Jurkat, Clone E6-1 (cell line): ENCODE data around the gene ATP6V1D.
"Not testable (repeated sequence)": the region's sequence is repeated elsewhere in the genome, so short reads cannot be mapped to it uniquely, and the experiment has no call there.

Experiments
- DNase-seq: peaks from one replicate; pipeline ENCODE4 v3.0.0-alpha.2; 2011; ENCODE audit warnings: low read depth, low spot score
- H3K4me3 ChIP-seq: 2 replicates; pipeline ENCODE4 v1.5.1; 2011; ENCODE audit warnings: mild to moderate bottlenecking, low read length, control low read depth, moderate library complexity

The ATP6V1D gene

DNA sequence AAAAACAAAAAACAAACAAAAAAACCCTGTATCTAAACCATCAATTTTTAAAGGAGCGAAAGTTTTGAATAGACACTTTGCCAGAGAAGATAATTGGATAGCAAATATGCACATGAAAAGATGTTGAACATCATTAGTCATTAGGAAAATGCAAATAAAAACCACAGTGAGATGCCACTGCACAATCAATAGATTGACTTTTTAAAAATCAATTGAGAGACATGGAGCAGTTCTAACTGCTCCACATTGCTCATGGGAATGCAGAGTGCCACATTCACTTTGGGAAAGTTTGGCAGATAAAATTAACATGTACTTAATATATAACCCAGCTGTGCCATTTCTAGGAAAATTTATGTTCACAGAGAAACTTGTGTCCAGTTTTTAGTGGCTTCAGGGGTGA, 13.2 kb upstream of the ATP6V1D start:
- no peak for DNase-seq

DNA sequence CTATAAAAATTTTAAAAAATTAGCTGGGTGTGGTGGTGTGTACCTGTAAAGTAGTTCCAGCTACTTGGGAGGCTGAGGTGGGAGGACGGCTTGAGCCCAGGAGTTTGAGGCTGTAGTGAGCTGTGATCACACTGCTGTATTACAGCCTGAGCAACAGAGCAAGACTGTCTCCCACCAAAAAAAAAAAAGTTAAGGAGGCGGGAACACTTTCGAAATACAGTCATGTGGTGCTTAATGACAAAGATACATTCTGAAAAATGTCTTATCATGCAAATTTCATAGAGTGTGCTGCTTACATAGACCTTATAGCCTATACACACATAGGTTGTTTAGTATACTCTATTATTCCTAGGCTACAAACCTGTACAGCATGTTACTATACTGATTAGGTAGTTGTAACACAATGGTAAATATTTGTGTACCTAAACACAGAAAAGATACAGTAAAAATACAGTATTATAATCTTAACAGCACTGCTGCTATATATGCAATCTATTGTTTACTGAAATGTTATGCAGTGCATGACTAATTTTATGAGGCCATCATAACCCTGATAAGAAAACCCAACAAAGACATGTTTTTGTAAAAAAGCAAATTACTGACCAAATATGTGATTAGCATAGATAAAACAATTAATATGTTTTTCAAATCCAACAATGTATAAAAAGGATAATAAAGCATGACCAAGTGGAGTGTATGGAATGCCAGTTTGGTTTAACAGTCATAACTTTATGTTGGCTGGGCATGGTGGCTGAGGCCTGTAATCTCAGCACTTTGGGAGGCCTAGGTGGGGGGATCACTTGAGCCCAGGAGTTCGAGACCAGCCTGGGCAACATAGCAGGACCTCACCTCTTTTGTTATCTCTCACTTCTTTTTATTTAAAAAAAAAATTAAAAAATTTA, 11.9 kb upstream of the ATP6V1D start:
- no peak overlapping the region for H3K4me3 ChIP-seq
- no peak for DNase-seq

More for the DNA sequence above, 13.2 kb upstream of the ATP6V1D start:
- H3K4me3 ChIP-seq = no peak overlapping the region

DNA sequence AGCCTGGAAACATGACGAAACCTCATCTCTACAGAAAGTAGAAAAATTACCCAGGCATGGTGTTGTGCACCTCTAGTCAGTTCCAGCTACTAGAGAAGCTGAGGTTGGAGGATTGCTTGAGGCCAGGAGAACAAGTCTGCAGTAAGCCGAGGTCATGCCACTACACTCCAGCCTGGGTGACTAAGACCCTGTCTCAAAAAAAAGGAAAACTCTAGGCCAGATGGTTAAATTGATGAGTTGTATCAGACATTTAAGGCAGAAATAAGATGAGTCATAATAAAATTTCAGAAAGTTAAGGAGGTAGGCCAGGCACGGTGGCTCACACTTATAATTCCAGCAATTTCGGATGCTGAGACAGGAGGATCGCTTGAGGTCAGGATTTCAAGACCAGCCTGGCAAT, 11.2 kb upstream of the ATP6V1D start:
- no peak for DNase-seq
- no peak overlapping the region for H3K4me3 ChIP-seq

DNA sequence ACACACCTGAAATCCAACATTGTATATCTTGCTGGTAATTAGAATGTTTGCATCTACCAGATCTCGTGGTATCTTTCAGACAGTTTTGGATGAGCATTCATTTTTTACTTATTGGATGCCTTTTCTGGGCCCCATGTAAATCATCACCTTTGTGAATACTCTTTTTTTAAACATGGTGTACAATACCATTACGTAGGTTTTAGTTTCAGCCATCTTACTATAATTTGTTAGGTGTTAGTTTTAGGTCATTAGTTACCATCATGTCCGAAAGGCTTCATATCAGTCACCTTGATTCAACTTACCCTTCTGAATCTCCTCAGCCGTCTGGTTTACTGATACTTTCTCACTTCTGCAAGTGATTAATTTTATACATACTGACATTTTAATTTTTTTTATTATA, 5.9 kb upstream of the ATP6V1D start:
- no peak for DNase-seq
- H3K4me3 ChIP-seq = no peak overlapping the region

DNA sequence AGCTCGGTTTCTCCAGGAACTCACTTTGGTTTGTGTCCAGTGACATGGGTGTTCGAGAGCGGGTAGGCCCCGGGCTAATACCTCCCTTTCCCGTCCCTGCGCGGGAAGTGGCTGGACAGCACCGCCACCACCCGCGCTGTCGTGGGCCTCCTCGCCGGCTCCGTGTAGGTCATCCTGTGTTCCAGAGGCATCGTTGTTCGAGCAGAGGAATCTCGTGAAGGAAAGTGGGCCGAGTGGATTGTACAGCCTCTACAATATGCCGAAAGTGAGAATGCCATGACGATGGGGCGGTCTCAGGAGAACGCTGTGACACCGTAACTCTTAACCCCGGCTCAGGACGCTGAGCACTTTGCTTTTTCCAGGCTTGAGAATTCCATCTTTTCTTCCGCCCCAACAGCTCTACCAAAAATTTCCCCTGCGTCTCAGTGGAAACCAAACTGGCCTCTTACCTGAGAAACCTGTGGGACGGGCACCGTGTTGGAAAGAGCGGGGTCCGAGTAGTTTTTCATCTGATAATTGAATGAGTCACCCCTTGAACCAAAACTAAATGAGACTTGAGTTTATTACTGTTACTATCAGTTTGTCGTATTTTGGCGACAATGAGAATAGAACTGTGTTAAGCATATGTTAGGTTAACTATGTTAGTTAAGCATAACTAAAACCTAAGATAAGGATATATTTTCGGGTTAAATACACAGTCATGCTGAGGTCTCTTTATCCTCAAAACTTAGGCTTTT, 1.0 kb upstream of the ATP6V1D start:
- peak overlapping the region; percentile 99 for H3K4me3 ChIP-seq
- no peak for DNase-seq

DNA sequence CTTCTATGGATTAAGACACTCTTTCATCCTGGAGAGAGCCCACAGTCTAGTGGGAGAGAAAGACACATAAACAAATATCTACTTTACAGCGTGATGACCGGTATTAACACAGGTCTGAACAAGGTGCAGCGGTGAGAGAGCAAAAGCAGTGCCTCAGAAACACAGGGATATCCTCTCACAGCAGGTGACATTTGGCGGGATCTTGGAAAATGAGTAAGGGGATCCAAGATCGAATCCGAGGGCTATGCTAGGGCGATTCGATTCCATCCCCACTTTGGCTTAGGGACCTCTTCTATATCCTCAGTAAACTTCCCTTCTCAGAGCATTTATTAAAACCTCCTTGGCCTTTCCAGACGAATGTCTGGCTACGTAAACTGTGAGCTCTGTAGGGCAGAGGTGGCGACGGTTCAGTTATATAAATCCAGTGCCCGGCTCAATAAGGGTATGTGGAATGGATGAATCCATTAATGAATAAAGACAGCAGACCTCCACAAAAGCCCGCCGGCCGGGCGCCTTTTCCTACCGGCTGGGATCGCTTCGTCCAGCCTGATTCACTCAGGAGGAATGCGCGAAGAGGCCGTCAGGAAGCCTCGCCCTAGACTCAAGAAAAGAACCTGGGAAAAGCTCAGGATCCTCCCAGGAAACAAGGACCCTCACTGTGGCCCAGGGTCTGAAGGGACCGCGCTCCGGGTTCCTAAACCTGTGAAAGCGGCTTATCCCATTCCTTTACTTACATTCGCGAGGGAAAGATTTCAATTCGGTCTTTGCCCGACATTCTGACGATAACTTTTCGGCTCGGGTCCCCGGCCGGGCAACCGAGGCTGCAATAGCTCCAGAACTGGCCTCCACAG, 455 bp downstream of the ATP6V1D start:
- no peak for DNase-seq
- peak overlapping the region; percentile 99 for H3K4me3 ChIP-seq

DNA sequence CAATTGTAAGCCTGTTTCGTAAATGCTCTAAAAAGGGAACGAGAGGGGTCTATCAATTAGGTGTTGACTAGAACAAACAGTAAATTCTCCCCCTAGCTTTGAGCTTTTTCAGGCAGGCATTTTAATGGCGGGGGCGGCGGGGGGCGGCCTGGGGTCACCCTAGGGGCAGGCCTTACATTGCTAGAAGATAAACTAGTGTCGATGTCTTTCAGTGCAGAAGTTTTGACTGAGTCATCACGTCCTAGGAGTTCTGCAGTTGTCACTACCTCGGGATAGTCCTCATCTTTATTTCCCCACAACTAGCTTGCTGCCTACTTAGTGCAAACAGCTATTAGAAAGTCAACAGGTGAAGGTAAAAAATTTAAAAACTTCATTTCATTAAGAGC, 1.6 kb downstream of the ATP6V1D start:
- DNase-seq = no peak
- H3K4me3 ChIP-seq = no peak overlapping the region

DNA sequence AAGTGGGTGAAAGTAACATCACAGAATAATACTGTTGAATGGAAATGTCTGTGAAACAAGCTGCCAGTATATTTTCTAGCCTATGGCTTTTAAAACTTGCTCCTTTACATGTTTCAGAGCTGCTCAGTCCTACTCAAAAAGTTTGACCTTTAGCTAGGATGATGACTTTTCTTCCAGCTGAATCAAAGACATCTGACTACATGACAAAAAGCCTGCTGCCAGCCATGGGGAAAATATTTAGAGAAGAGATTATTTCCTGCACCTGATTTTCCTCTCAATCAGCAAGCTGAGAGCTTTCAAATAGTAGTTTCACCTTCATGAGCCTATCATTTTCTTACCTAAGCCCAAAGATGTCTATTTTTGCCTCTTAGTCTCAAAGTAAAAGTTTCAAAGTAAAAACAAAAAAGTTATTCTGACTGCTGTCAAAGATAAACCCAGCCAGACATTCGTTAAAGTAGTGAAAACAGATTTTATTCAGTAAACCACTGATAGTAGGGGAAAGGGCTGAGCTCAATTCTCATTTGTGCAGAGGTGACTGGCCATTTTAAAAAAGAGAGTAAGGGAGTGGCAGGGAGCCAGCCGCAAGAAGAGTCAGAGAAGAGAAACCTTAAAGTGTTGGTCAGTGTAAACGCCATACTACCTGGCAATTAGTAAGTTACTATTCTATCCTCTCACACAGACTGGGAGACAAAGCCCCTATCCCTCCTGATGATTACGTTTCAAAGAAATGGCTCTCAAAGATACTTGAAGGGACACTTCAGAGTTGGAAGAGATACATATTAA, 2.2 kb downstream of the ATP6V1D start:
- H3K4me3 ChIP-seq = no peak overlapping the region
- no peak for DNase-seq

DNA sequence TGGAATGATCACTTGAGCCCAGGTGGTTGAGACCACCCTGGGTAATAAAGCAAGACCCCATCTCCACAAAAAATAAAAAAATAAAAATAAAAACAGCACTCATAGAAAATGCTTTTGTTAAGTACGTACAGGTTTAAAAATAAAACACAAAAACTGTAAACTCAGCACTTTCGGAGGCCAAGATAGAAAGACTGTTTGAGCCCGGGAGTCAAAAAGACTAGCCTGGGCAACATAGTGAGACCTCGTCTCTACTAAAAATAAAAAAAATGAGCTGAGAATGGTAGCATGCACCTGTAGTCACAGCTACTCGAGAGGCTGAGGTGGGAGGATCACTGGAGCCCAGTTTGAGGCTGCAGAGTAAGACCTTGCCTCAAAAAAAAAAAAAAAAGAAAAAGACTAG, 7.5 kb downstream of the ATP6V1D start:
- no peak for DNase-seq
- H3K4me3 ChIP-seq = no peak overlapping the region

DNA sequence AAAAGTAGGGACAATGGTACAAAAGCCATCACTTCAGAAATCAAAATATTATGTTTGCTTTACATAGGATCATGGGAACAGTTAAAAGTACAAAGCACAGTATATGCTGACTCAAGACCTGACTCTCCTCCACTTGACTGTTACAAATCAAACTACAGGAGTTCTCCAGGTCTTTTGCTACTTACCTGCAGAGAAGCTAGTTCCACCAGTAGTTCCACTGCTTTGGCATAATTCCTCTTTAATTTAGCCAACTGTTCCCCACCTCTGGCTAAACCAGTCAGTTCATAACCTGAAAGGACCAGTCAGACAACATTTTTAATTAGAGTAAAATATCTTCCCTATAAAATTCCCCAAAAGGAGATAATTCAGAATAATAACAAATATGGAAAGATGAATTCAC, 14.0 kb downstream of the ATP6V1D start:
- no peak overlapping the region for H3K4me3 ChIP-seq
- no peak for DNase-seq

DNA sequence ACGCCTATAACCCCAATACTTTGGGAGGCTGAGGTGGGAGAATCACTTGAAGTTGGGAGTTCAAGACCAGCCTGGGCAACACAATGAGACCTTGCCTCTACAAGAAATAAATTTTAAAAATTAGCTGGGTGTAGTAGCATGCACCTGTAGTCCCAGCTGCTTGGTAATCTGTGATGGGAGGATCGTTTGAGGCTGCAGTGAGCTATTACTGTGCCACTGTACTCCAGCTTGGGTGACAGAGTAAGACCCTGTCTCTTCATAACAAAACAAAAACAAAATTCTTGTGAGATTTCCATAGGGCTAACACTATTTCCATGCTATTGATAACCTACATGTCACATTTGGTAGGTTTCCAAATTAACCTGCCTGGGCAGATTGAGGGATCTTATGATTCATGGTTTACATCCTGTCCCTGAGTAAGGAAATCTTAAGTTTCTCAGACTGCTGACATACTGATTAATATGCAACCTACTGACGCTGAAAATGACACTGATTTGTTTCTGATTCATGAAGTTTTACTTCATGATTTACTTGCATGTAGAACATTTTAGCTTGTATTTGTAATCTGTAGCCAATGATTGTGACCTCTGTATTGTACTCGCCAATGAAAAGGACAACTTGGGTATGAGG, 15.9 kb downstream of the ATP6V1D start:
- DNase-seq = no peak
- no peak overlapping the region for H3K4me3 ChIP-seq

DNA sequence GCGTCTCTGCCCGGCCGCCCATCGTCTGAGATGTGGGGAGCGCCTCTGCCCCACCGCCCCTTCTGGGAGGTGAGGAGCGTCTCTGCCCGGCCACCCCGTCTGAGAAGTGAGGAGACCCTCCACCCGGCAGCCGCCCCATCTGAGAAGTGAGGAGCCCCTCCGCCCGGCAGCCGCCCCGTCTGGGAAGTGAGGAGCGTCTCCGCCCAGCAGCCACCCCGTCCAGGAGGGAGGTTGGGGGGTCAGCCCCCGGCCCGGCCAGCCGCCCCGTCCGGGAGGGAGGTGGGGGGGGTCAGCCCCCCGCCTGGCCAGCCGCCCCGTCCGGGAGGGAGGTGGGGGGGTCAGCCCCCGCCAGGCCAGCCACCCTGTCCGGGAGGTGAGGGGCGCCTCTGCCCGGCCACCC, 18.4 kb downstream of the ATP6V1D start:
- DNase-seq, H3K4me3 ChIP-seq: not testable (repeated sequence)

DNA sequence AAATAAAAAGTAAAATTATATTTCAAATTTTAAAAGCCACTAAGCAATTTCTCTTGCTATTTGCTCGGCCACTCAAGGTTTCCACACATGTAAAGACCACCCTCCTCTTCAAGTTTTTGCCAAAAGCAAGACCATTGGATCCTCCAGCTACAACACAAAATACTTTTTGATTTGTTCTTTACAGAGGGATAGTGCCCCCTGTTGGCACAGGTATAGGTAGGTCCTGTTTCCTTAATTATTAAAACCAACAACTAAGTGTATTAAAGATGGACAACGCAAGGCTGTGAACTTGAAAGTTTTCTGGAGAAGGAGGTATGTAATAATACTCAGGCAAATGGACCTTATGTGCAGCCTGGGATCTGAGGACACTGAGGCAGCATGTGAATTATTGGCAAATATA, 23.8 kb downstream of the ATP6V1D start:
- no peak overlapping the region for H3K4me3 ChIP-seq
- DNase-seq = peak; percentile 30

DNA sequence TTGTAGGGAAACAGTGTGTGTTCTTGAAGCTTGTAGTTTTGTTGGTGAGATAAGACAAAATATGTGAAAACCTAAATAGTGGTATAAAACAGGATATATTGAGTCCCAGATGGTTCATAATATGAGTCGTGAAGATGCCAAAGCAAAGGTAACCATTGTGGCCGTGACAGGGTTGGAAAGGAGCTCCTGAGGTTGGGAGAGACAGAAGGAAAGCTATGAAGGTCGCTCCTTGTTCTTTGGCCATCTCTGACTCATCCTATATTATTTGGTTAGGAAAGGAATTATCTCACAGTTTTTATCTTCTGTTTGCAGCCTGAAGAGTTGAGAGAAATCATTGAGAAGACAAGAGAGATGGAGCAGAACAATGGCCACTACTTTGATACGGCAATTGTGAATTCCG, 27.1 kb downstream of the ATP6V1D start:
- no peak overlapping the region for H3K4me3 ChIP-seq
- DNase-seq = no peak

DNA sequence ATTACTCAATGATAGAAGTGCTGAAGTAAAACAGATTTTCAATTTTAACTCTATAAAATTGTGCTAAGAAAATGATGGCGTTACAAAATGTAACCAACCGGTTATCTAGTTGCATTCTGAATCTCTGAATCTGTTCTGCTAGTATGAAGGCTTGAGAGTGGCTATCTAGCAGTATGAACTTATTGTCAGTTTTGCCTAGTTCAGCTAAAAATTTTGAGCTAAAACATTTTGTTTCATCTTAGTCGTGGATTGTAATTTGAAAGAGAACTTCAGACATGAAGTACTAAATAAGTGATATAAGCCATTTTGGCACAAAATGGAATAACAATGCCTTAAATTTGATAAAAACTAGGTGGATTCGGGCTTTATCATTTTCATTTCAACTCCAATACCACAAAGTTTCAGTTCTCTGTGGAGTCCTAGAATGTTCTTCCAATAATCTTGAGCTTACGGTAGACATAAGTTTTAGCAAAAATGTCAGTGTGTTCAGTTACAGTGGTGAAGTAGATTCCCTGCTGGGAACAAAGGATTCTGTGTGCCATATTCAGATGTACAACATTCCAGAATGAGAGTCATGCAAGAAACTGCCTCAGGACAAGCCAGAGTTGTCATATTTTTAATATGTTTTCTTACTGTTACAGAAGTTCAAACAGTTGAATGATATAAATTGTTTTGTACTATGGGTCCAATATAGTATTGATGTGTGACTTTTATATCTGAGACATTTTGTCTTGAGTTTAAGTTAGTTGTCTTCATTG, 28.1 kb downstream of the ATP6V1D start:
- DNase-seq = no peak
- no peak overlapping the region for H3K4me3 ChIP-seq

DNA sequence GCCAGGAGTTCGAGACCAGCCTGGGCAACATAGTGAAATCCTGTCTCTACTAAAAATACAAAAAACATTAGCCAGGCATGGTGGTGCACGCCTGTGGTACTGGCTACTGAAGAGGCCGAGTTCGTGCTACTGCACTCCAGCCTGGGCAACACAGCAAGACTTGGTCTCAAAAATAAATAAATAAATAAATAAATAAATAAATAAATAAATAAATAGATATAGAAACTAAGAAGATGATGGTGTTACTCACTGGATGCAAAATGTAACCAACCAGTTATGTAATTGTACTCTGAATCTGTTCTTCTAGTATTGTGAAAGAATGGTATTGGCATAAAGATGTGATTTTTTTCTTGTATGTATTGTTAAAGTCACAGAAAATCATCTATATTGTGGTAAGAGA, 29.9 kb downstream of the ATP6V1D start:
- H3K4me3 ChIP-seq, DNase-seq: not testable (repeated sequence)

DNA sequence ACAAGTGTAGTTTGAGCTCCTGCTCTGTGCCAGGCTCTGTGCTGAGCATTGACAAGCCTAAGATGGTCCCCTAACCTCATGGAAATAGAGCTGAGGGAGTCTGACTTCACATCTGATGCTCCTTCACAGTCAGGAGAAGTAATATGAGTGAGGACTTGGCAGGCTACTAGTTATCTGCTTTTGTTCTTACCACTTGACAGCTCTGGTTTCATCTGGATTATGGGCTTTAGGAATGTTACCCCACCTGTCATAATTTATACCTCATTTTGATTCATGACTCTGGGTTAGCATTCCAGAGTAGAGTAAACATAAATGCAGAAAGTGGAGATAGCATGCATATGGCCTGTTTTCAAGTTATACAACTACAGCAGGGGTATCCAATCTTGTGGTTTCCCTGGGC, 40.5 kb downstream of the ATP6V1D start:
- peak; percentile 18 for DNase-seq
- H3K4me3 ChIP-seq = no peak overlapping the region

DNA sequence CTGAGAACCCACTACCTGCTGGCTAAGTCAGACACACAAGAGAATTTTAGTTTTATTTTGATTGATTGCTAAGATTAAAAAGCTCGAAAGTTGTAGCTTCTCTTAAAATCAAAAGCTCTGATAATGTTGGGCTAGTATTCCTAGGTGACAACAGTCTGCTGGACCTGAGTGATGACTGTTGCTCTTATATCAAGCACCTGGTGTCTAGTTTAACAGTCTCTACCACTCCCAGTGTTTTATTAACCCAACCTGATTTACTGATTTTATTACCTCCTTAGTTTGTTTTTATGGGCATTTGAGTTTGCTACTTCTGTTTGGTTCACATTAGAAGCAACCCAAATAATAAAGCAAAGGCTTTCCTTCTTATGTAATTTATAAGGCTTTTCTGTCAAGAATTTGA, 41.8 kb downstream of the ATP6V1D start:
- no peak overlapping the region for H3K4me3 ChIP-seq
- no peak for DNase-seq
